T-helper 17 cell (primary cell): ENCODE results near the gene SV2C. TPM values are rescaled to one million over a fixed set of nuclear protein-coding genes. Genes with fewer than 3 reads are reported as not detected.

Source experiments
- ATAC-seq: fragments of 150-1000 bp; cut with Tn5 transposase; 2 replicates; pipeline ENCODE4 v1.10.0; 2021; ENCODE audit warnings: mild to moderate bottlenecking, moderate library complexity
- DNase-seq, 3 donors: peaks; one replicate each; pipeline versions ENCODE4 v3.0.0 to v3.0.0-alpha.2; 2020 to 2021
- H3K9me3 ChIP-seq: one replicate; pipeline ENCODE4 v1.7.0; 2013; ENCODE audit warnings: low read length, mild to moderate bottlenecking; ENCODE audit not compliant: control insufficient read depth, poor library complexity, severe bottlenecking
- H3K27ac Mint-ChIP-seq: one replicate; pipeline ENCODE4 v1.8.0; 2022; ENCODE audit warnings: mild to moderate bottlenecking, moderate library complexity, mixed read lengths
- H3K27me3 Mint-ChIP-seq: one replicate; pipeline ENCODE4 v1.8.0; 2022; ENCODE audit warnings: mixed read lengths
- H3K36me3 Mint-ChIP-seq: one replicate; pipeline ENCODE4 v1.8.0; 2022; ENCODE audit warnings: low read depth, mixed read lengths
- H3K4me1 Mint-ChIP-seq: one replicate; pipeline ENCODE4 v1.8.0; 2022; ENCODE audit warnings: mild to moderate bottlenecking, mixed read lengths
- H3K4me3 Mint-ChIP-seq: one replicate; pipeline ENCODE4 v1.8.0; 2022; ENCODE audit warnings: mild to moderate bottlenecking, moderate library complexity, mixed read lengths
- total RNA-seq, 4 donors: library from RNA in 2 of 4; stranded (reverse) in 2 of 4; gene quantifications; one replicate each; pipeline ENCODE4 v1.2.3 and lab custom pipeline; 2022 to 2026

SV2C gene
- total RNA-seq, 2 donors from 2014 or later, result 0.02 to 0.18 TPM

DNA sequence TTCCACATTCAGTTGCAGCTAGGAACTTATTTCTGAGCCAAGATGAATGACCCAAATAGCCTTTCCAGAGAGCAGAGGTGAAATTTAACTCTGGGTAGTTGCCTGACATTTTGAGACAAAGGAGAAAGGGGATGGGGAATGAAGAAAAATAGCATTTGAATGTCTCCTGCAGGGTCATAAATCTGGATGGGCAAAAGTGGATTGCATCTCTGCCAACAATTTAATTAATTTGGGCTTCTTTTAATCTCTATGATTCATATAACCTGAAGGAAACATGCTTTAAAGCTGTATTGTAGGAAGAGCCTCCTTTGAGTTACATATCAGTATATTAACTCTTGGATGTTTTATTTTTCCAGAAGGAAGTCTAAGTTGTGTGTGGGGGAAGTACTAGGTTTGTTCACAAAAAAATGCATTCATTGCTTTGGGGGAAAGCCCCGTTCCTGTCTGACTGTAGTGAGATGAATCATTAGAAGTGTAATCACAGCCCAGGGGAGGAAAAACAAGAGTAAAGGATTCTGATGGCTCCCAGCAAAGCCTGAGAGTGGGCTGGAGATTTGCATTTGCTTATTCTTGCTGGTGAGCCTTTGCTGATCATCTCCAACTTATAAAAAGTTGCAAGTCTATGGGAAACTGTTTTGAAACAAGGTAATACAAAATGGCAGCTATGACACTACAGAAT is 186.9 kb downstream of the SV2C start:
- H3K27me3 Mint-ChIP-seq, result peaks cover 11% of the 10 kb centered on the region
- H3K9me3 ChIP-seq, result no peaks in the 10 kb centered on the region
- H3K4me1 Mint-ChIP-seq, result peaks cover 9% of the 10 kb centered on the region
- no peak overlapping the region for H3K27ac Mint-ChIP-seq
- DNase-seq (no peak), ATAC-seq (no peak)
- no peak overlapping the region for H3K4me3 Mint-ChIP-seq
- peaks cover 6% of the 10 kb centered on the region for H3K36me3 Mint-ChIP-seq

DNA sequence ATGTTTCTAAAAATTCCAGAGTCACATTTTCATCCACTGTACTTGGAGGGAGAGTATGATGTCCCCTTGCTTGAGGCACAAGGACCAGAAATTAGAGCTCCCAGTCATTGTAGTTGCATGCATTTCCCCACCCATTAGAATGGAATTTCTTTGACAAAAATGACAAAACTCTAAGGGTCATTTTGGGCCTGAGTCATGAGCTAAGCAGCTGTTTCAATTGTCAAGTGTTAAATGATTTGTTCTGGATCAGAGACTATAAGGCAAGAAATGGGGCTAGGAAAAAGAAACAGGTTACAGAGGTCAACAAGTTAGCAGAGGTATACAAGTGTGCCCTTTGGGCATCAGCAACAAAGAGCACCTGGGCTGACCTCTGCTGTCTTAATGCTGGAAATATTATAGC is 188.7 kb downstream of the SV2C start:
- no peak overlapping the region for H3K27ac Mint-ChIP-seq
- H3K9me3 ChIP-seq, result no peaks in the 10 kb centered on the region
- no peak for ATAC-seq
- no peak for DNase-seq
- peaks cover 4% of the 10 kb centered on the region for H3K36me3 Mint-ChIP-seq
- peaks cover 11% of the 10 kb centered on the region for H3K27me3 Mint-ChIP-seq
- peaks cover 9% of the 10 kb centered on the region for H3K4me1 Mint-ChIP-seq
- H3K4me3 Mint-ChIP-seq, result no peak overlapping the region

DNA sequence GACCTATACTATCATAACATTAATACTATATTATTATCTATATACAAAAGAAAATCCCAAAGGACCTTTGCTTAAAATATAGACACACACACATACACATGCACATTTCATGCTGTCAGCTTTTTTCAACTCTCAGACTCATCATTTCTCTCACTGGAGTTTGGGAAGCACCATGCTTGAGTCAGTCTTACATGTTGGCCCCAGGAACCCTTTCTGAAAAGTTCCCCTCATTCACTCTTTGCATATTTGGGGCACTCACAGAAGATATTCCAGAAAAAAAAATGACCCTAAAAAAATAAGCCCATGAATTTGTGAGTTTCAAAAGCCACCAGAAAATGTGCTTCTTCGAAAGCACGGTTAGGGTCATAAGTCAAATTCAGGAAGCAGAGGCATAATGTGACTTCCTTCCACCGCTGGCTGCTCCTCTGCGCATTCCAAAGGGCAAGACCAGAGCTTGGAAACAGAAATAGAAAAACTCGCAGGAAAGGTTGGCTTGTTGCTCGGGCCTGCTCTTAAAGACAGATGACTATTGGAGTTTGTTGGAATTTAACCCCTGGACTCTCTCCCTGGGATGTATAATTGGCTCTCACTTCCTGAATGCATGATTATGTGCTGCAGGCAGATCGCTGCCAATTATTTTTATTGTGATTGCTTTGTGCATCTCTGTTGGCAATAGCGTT is 190.2 kb downstream of the SV2C start:
- no peaks in the 10 kb centered on the region for H3K9me3 ChIP-seq
- ATAC-seq (no peak), DNase-seq (no peak)
- no peaks in the 10 kb centered on the region for H3K36me3 Mint-ChIP-seq
- H3K4me1 Mint-ChIP-seq, result peaks cover 6% of the 10 kb centered on the region
- H3K27me3 Mint-ChIP-seq, result no peaks in the 10 kb centered on the region
- no peak overlapping the region for H3K27ac Mint-ChIP-seq
- H3K4me3 Mint-ChIP-seq, result no peak overlapping the region

DNA sequence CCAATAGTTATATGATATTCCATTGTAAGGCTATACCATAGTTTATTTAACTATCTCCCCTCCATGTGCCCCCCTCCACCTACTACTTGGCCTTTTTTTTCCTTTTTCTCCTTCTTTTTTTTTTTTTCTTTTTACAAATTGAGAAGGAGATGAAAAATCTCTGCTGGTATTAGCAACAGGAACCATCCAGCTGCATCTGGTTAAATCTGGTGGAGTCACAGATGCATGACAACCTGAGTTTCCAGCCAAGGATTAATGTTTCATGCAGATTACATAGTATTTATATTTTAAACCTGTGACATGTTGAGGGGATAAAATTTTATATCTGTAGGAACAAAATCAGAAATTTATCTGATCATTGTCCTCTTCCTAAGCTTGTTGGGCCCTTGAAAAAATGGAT is 191.4 kb downstream of the SV2C start:
- no peak overlapping the region for H3K27ac Mint-ChIP-seq
- no peak overlapping the region for H3K4me3 Mint-ChIP-seq
- ATAC-seq (no peak), DNase-seq (no peak)
- H3K9me3 ChIP-seq, result no peaks in the 10 kb centered on the region
- H3K36me3 Mint-ChIP-seq, result no peaks in the 10 kb centered on the region
- no peaks in the 10 kb centered on the region for H3K27me3 Mint-ChIP-seq
- H3K4me1 Mint-ChIP-seq, result peaks cover 6% of the 10 kb centered on the region

DNA sequence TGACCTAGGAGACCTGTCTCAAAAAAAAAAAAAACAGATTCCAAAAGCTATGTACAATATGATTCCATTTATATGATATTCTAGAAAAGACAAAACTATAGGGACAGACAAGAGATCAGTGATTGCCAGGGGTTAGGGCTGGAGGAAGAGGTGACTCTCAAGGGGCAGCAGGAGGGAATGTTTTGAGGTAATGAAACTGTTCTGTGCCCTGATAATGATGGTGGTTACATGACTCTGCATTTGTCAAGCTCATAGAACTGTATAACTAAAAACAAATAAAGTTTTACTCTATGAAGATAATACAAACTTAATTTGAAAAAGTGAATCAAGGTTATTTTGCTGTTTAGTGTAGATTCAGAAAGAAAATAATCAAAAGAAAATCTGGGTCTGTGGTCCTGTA is 194.6 kb downstream of the SV2C start:
- H3K4me3 Mint-ChIP-seq, result no peak overlapping the region
- H3K27me3 Mint-ChIP-seq, result no peaks in the 10 kb centered on the region
- DNase-seq, result no peak
- H3K27ac Mint-ChIP-seq, result no peak overlapping the region
- H3K9me3 ChIP-seq, result no peaks in the 10 kb centered on the region
- no peaks in the 10 kb centered on the region for H3K36me3 Mint-ChIP-seq
- no peak for ATAC-seq
- no peaks in the 10 kb centered on the region for H3K4me1 Mint-ChIP-seq

DNA sequence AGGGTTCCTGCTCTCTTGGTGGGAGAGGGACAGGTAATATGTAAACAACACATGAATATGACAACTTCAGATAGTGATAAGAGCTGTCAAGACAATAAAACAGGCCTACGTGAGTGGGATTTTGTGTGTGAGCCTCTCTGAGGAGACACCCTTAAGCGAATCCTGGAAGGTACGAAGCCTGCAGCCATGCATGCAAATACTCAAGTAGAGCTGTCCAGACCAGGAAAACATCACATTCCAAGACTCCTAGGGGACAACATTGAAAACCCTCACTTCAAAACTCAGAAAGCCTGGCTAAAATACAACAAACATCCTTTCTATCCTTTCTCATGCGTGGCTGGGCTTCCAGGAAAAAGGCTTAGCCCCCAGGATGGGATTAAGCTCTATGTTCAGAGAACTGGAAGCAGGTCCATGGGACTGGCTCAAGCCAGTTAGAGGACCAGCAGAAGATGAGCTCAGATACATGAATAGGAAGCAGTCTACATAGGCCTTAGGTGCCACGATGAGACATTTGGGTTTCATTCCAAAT is 195.1 kb downstream of the SV2C start:
- DNase-seq (no peak), ATAC-seq (no peak)
- Mint-ChIP-seq H3K36me3 (no peaks in the 10 kb centered on the region), H3K27ac (no peak overlapping the region), H3K4me3 (no peak overlapping the region), H3K4me1 (no peaks in the 10 kb centered on the region), H3K27me3 (no peaks in the 10 kb centered on the region)
- no peaks in the 10 kb centered on the region for H3K9me3 ChIP-seq

DNA sequence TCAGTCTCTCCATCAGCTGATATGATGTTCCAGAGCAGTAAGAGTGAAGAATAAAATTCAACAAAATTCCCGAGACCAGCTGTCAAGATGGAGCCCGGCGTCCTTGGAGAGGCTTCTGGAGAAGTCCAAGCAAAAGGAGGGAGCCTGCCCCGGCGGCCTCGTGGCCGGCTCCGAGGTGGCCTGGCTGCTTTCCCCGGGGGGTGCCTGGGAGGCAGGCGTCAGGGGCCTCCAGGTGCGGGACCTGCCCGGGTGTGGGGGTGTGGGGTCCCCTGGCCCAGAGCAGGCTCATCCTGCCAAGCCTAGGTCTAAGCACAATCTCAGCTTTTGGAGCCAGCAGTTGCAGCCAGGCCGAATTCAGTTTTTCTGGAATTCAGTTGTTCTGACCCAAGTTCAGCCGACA is 197.3 kb downstream of the SV2C start:
- Mint-ChIP-seq H3K36me3 (no peaks in the 10 kb centered on the region), H3K4me3 (no peak overlapping the region)
- ATAC-seq, result no peak

DNA sequence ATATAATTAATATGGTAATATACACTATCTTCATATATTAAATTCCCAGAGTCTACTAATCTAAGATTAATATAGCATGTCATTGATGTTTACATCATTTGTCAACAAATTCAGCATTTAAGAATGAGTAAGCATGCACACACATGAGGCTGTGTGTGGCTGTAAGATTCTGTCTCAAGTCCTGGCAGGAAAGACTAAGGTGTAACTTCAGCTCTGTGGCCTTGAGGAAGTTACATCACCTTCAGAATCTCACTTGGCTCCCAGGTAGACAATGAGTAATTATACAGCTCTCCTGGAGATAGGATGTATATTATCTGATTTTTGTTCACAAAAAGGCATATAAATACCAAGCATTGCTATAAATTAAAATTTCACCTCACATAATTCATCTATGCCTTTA is 200.5 kb downstream of the SV2C start:
- Mint-ChIP-seq H3K36me3 (no peaks in the 10 kb centered on the region), H3K4me3 (no peak overlapping the region), H3K27ac (no peak overlapping the region), H3K4me1 (no peaks in the 10 kb centered on the region), H3K27me3 (no peaks in the 10 kb centered on the region)
- ATAC-seq, result no peak
- no peak for DNase-seq
- H3K9me3 ChIP-seq, result no peaks in the 10 kb centered on the region

More for the DNA sequence above, 197.3 kb downstream of the SV2C start:
- Mint-ChIP-seq H3K27me3 (no peaks in the 10 kb centered on the region), H3K4me1 (no peaks in the 10 kb centered on the region), H3K27ac (no peak overlapping the region)
- no peak for DNase-seq
- H3K9me3 ChIP-seq, result no peaks in the 10 kb centered on the region

DNA sequence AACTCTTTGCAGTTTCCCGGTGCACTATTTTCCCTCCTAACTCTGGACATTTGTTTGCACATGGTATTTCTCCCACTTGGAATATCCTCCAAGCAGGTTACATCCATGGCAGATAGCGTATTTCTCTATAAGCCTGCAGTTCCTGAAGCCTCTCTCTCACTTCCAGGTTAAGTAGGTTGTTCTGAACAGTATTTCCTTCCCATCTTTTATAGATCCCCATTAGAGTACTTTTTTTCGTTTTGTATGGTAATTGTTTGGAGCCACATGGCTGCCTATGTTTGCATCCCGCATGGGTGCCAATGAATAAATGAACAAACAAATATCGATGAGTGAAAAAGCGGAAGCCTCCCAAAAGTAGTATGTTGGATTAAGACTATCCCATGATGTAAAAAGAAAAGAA is 206.5 kb downstream of the SV2C start:
- no peaks in the 10 kb centered on the region for H3K36me3 Mint-ChIP-seq
- no peak overlapping the region for H3K27ac Mint-ChIP-seq
- H3K27me3 Mint-ChIP-seq, result no peaks in the 10 kb centered on the region
- ATAC-seq, result no peak
- no peaks in the 10 kb centered on the region for H3K9me3 ChIP-seq
- no peak overlapping the region for H3K4me3 Mint-ChIP-seq
- H3K4me1 Mint-ChIP-seq, result peaks cover 6% of the 10 kb centered on the region
- no peak for DNase-seq

DNA sequence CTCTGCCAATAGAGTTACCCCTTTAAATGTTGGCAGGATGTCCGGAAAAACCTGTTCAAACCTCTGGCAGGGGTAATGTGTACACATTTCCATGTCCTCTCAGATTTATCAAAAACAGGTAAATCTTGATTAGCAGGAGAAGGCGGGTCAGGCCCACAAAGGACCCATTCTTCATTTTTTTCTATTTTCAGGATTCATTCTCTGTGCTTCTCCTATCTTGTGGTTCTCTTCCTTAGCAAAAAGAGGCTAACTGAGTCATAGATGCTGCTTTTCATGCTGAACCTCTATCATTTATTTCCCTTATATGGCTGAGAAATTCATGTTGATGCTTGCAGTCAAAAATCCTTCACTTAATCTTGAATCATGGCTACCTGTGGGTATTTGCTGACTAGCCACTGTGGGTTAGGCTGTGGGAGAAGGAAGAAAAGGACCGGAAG is 207.2 kb downstream of the SV2C start:
- Mint-ChIP-seq H3K4me3 (no peak overlapping the region), H3K4me1 (peaks cover 6% of the 10 kb centered on the region), H3K27me3 (no peaks in the 10 kb centered on the region), H3K36me3 (no peaks in the 10 kb centered on the region), H3K27ac (no peak overlapping the region)
- no peaks in the 10 kb centered on the region for H3K9me3 ChIP-seq
- ATAC-seq, result no peak
- DNase-seq, result no peak

DNA sequence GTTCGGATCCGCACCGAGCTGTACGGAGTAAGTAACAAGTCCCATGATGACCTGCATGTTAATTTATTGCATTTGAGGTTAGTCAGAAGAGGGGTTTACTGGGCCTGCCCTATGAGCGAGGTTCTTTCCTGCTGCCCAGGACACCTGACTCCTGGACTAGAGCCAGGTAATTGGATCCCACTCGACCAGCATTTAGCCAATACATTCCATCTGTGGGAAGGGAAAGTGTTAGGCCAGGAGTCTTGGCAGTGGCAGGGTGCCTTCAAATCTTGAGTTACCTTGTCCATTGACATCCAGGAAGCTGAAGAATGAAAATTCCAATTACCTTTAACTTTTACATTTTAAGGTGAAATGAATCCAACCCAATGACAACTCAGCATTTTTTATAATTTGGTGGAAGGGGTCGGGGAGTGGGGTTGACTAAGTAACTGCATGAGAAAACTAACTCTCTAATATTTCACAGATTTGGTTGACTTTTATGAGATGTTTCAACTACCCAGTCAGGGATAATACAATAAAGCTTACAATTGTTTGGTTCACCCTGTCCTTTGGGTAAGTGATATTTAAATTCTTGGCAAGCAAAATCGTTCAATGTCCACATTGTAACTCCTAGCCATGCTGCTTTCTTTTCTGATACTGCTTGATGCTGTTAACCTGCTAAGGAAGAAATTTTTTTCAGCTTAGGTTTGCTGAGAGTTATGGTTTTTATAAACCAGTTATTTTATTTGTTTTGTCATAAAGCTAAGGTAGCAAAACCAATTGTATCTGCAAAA is 208.3 kb downstream of the SV2C start:
- Mint-ChIP-seq H3K36me3 (no peaks in the 10 kb centered on the region), H3K27ac (no peak overlapping the region), H3K4me3 (no peak overlapping the region), H3K4me1 (peaks cover 6% of the 10 kb centered on the region), H3K27me3 (no peaks in the 10 kb centered on the region)
- DNase-seq (no peak), ATAC-seq (no peak)
- no peaks in the 10 kb centered on the region for H3K9me3 ChIP-seq

DNA sequence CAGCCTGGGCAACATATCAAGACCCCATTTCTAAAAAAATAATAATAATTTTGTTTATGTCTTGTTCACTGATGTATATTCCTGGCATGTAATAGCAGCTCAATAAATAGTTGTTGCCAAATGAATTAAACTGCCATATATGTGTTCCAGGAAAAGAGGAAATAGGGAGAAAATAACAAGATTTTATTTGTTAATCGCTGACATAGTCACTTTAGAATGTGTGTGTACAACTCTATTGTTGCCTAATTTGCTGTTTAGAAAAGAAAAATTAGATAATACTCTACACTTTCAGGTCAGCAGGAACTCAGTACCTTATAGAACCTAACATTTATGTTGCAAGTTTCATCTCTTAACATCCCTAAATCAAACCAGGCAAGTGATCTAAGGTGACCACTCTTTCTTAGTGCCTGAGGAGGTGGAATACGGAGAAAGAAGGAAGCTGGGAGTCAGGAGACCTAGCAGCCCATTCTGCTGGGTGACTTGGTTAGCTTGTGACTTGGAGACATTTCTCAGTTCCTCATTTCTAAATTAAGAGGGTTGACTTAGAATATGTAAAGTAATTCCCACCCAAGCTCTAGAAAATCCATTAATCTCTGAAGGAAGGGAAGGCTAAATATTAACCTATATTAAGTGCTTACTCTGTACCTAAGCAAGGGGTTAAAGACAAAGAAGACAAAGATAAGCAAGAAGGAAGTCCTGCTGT is 209.6 kb downstream of the SV2C start:
- no peaks in the 10 kb centered on the region for H3K9me3 ChIP-seq
- H3K27me3 Mint-ChIP-seq, result no peaks in the 10 kb centered on the region
- ATAC-seq, result no peak
- DNase-seq, result no peak
- H3K4me1 Mint-ChIP-seq, result peaks cover 6% of the 10 kb centered on the region
- H3K36me3 Mint-ChIP-seq, result no peaks in the 10 kb centered on the region
- no peak overlapping the region for H3K27ac Mint-ChIP-seq
- no peak overlapping the region for H3K4me3 Mint-ChIP-seq

DNA sequence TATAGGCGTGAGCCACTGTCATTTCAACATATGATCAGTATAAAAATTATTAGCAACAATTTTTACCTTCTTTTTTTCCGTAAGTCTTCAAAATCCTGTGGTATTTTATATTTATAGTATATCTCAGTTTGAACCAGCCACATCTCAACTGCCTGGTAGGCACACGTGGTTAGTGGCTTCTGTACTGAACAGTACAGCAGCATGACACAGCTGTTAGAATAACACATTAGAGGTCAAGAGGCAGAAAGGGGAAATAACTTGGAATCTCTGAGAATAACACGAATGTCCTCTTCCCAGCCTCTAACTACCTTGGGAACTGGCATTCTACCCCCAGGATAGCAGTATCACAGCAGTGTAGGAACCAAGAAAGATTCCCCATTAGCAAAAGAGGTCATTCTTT is 211.4 kb downstream of the SV2C start:
- H3K27ac Mint-ChIP-seq, result no peak overlapping the region
- no peaks in the 10 kb centered on the region for H3K9me3 ChIP-seq
- no peak overlapping the region for H3K4me3 Mint-ChIP-seq
- peaks cover 12% of the 10 kb centered on the region for H3K4me1 Mint-ChIP-seq
- H3K36me3 Mint-ChIP-seq, result no peaks in the 10 kb centered on the region
- DNase-seq, result no peak
- no peak for ATAC-seq
- no peaks in the 10 kb centered on the region for H3K27me3 Mint-ChIP-seq
